Measurements from ENCODE around the gene JMY. TPM values are rescaled to one million over a fixed set of nuclear protein-coding genes. Genes with fewer than 3 reads are reported as not detected.

The JMY gene
- polyA plus RNA-seq, 2 of the 4 experiments (the other 2 are of a cell fraction), result 4.2 to 5.0 TPM

- TF ChIP-seq KDM5A (IDR thresholded peaks at IDR 0.05) (no peak), BCL3 (IDR thresholded peaks at IDR 0.05) (no peak), FOSL2 (IDR thresholded peaks at IDR 0.05) (no peak), FOSL2 (CRISPR knock-in tag; IDR thresholded peaks at IDR 0.05) (peak; percentile 14; the same call in 1 of the 2 replicates), SMC3 (IDR thresholded peaks at IDR 0.05) (no peak), JUNB (IDR thresholded peaks at IDR 0.05) (peak; percentile 31; the same call in 1 of the 2 replicates)
- no peak for FAIRE-seq
- Histone ChIP-seq H3K4me2 (peak overlapping the region; percentile 27; the same call in 1 of the 3 replicates), H3K4me3 (no peak overlapping the region), H3K27ac (peak overlapping the region in 1 of 2 experiments; percentile 32; a peak in 2 of 6 replicates), H3K9me3 (no peaks in the 10 kb centered on the region), H3K4me1 (peaks cover 7% of the 10 kb centered on the region; the same call in 2 of the 3 replicates)
- ATAC-seq, result peak; percentile 36 to 56; a peak in 2 of 6 replicates
- ChIA-PET POLR2A (interaction anchor here (0.9 kb wide), 1 partner anchor 33 kb away, joined by 3 read pairs; no protein-coding TSS in a partner anchor), CTCF (interaction anchor here (1.3 to 2.4 kb wide), 4 partner anchors 17 to 181 kb away, joined by 3 to 9 read pairs (median 3); no protein-coding TSS in a partner anchor)
- DNase-seq (ENCODE audit: low read depth in 1 of 2, low spot score in 1 of 2), result peak; percentile 29
These were observed 33.9 kb upstream of the JMY start for GRCh38 chr5:79202076-79202475.

GRCh38 chr5:79205965-79206364 lies 30.0 kb upstream of the JMY start:
- H3K4me3 ChIP-seq, result no peak overlapping the region
- H3K4me2 ChIP-seq, result no peak overlapping the region
- H3K27ac ChIP-seq, result no peak overlapping the region
- peaks cover 7% of the 10 kb centered on the region; the same call in 2 of the 3 replicates for H3K4me1 ChIP-seq
- WGBS (ENCODE audit: missing lambda C conversion rate), result 59% methylated on average over 3 of the region's 3 CpGs
- ATAC-seq, result peak; percentile 33 to 36; a peak in 2 of 6 replicates
- TF ChIP-seq EHMT2 (IDR thresholded peaks at IDR 0.05; ENCODE audit: low read depth) (no peak), MYC (IDR thresholded peaks at IDR 0.05; ENCODE audit: borderline replicate concordance, low read length) (no peak), HES2 (IDR thresholded peaks at IDR 0.05) (no peak), FOSL2 (IDR thresholded peaks at IDR 0.05) (no peak), FOSL2 (CRISPR knock-in tag; IDR thresholded peaks at IDR 0.05) (no peak), PHF8 (IDR thresholded peaks at IDR 0.05; ENCODE audit: borderline replicate concordance, low read depth) (no peak), NR3C1 (IDR thresholded peaks at IDR 0.05) (no peak), POLR2AphosphoS2 (conservative IDR thresholded peaks at IDR 0.05; ENCODE audit: low read length) (no peak), RNF2 (IDR thresholded peaks at IDR 0.05; ENCODE audit: borderline replicate concordance, low read depth) (no peak), MAFK (IDR thresholded peaks at IDR 0.05; ENCODE audit: partially characterized antibody) (no peak), CHD4 (IDR thresholded peaks at IDR 0.05; ENCODE audit: borderline replicate concordance) (no peak), SMC3 (IDR thresholded peaks at IDR 0.05) (no peak), TP53 (CRISPR knock-in tag; IDR thresholded peaks at IDR 0.05) (no peak), ZC3H11A (IDR thresholded peaks at IDR 0.05) (no peak)
- no peaks in the 10 kb centered on the region for H3K9me3 ChIP-seq
- no peak for FAIRE-seq
- POLR2A ChIA-PET, result no interaction called here
- no peak for DNase-seq (ENCODE audit: low read depth in 1 of 2, low spot score in 1 of 2)
- CTCF ChIA-PET, result interaction anchor here (0.8 kb wide), 1 partner anchor 72 kb away, joined by 3 read pairs; no protein-coding TSS in a partner anchor

- no peak for DNase-seq (ENCODE audit: low read depth in 1 of 2, low spot score in 1 of 2)
- no peak overlapping the region for H3K27ac ChIP-seq
- ChIA-PET POLR2A (no interaction called here), CTCF (no interaction called here)
- no peaks in the 10 kb centered on the region for H3K9me3 ChIP-seq
- TF ChIP-seq EHMT2 (IDR thresholded peaks at IDR 0.05; ENCODE audit: low read depth), result no peak
- no peak for ATAC-seq
- H3K4me1 ChIP-seq, result peaks cover 5% of the 10 kb centered on the region; the same call in 2 of the 3 replicates
- H3K4me2 ChIP-seq, result no peak overlapping the region
- WGBS (ENCODE audit: missing lambda C conversion rate), result 90% methylated on average over 3 of the region's 3 CpGs
- no peak overlapping the region for H3K4me3 ChIP-seq
- FAIRE-seq, result no peak
These were observed 29.4 kb upstream of the JMY start for GRCh38 chr5:79206541-79206940.

GRCh38 chr5:79209505-79209904 lies 26.4 kb upstream of the JMY start:
- no peak overlapping the region for H3K4me2 ChIP-seq
- no peaks in the 10 kb centered on the region for H3K9me3 ChIP-seq
- H3K4me3 ChIP-seq, result no peak overlapping the region
- no peak overlapping the region for H3K27ac ChIP-seq
- ChIA-PET POLR2A (no interaction called here), CTCF (no interaction called here)
- no peak for ATAC-seq
- DNase-seq (ENCODE audit: low read depth in 1 of 2, low spot score in 1 of 2), result no peak
- H3K4me1 ChIP-seq, result no peaks in the 10 kb centered on the region
- TF ChIP-seq ELK1 (IDR thresholded peaks at IDR 0.05; ENCODE audit: low read depth, low read length) (no peak), PBX3 (IDR thresholded peaks at IDR 0.05) (no peak), HDAC2 (IDR thresholded peaks at IDR 0.05) (no peak), BHLHE40 (IDR thresholded peaks at IDR 0.05; ENCODE audit: low read depth, low read length) (no peak), HOXB13 (CRISPR knock-in tag; IDR thresholded peaks at IDR 0.05; ENCODE audit: low read depth) (no peak), ZSCAN20 (CRISPR knock-in tag; IDR thresholded peaks at IDR 0.05) (no peak), ESRRA (IDR thresholded peaks at IDR 0.05; ENCODE audit: borderline replicate concordance, low read length) (no peak), CHD4 (IDR thresholded peaks at IDR 0.05; ENCODE audit: borderline replicate concordance) (no peak), HOXA7 (CRISPR knock-in tag; IDR thresholded peaks at IDR 0.05) (no peak), POLR2A (IDR thresholded peaks at IDR 0.05; ENCODE audit: low read length) (no peak), USF2 (IDR thresholded peaks at IDR 0.05) (no peak), RFX5 (IDR thresholded peaks at IDR 0.05) (no peak)
- no peak for FAIRE-seq

Measured in A549 (cell line).